ENCODE data around the gene TCAIM. TPM values are rescaled to one million over a fixed set of nuclear protein-coding genes. Genes with fewer than 3 reads are reported as not detected.

TCAIM gene
- total and polyA plus RNA-seq, 10 of the 15 experiments (the other 5 are each of a cell fraction or from before 2014, with no cell fraction given) = 14.5 to 22.9 (median 17.8) TPM

GRCh38 chr3:44439499-44440295 lies 101.1 kb downstream of the TCAIM start (continued):
- no peak for TF ChIP-seq RFX5 (IDR thresholded peaks at IDR 0.05; ENCODE audit: low read depth, low read length)
- TF ChIP-seq E2F8 (IDR thresholded peaks at IDR 0.05; ENCODE audit: low read depth, partially characterized antibody) = peak; percentile 43
- TF ChIP-seq YY1 (IDR thresholded peaks at IDR 0.05; ENCODE audit: low read depth, low read length) = no peak
- TF ChIP-seq MLLT1 (IDR thresholded peaks at IDR 0.05) = peak; percentile 45
- peak; percentile 77 to 78; a peak in 3 of 4 replicates for TF ChIP-seq BHLHE40 (IDR thresholded peaks at IDR 0.05; ENCODE audit: borderline replicate concordance in 1 of 2, low read depth in 2 of 2, low read length in 1 of 2)
- TF ChIP-seq FOXM1 (IDR thresholded peaks at IDR 0.05; ENCODE audit: low read depth, low read length) = 0 out of 2 replicates have a peak, but pooled peaks have one; percentile 43

All from GM12878 (cell line).